ENCODE data around the gene ITPR3. TPM values are rescaled to one million over a fixed set of nuclear protein-coding genes. Genes with fewer than 3 reads are reported as not detected.
"Not testable (repeated sequence)": the region's sequence is repeated elsewhere in the genome, so short reads cannot be mapped to it uniquely, and the experiment has no call there.

ITPR3 gene
- total RNA-seq, 1 donor from 2014 or later = 6.7 TPM

DNA sequence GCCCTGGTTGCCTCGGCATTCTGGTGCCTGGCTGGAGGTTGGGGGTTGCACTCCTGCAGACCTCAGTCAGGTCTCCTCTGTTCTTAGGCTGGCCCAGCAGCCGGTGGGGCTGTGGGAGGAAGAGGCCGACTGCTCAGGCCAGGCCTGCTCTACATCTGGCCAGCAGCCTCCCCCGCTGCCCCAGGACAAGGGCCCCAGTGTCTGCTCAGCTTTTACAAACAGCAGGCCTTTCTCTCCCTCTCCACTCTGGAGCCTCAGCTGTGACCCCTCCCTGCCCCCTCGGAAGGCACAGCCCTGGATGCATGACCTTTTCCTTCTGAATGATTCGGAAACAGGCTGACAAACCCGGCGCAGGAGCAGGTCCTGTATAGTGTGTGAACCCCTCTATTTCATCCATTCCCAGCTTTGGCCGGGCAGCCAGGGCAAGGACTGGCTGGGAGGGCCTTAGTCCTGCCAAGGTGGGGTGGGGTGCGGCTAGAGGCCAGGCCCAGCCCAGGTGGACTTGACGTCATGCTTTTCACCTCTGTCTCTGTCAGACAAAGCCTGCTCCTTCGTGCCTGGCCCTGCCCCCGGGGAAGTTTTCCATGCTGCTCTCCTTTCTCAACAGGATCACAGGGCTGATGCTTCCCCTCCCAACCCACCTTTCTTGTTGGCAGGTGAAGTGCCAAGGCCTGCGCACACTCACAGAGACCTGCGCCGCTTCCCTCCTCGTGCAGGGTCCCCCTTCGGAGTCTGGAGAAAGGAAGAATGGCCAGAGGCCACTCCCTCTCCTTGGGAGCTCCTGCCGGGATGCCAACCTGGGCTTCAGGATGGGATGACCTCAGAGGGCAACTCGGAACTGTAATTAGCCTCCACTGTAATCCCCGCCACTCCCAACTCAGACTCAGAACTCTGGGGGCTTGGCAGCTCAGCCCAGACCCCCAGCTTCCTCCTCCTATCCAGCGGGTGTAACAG is 10.1 kb upstream of the ITPR3 start:
- no peak for DNase-seq (ENCODE audit: low read depth in 2 of 2)

DNA sequence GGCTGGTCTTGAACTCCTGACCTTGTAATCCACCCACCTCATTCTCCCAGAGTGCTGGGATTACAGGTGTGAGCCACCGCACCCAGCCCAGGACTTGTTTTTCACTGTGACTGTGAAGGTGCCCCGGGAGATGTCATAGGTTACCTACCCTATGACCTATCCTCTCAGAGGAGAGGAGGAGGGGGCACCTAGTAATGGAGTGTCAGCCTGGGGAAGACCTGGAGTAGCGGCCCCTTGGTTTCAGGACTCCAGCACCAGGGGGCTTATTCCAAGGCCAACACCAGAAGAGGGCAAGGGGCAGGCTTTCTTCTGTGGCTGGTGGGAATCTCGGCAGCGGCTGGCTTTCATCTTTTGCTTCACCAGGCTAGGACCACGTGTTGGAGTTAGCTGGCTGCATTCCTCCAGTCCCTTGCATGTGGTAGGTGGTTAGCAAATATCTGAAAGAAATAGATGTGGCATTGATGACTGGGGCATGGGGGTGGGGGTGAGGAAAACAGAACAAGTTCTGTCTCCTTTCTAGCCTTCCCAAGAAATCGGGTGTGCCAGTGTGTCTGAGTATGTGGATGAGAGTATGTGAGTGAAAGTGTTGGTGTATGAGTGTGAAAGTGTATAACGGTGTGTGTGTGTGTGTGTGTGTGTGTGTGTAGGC is 7.9 kb upstream of the ITPR3 start:
- no peak for DNase-seq (ENCODE audit: low read depth in 2 of 2)

DNA sequence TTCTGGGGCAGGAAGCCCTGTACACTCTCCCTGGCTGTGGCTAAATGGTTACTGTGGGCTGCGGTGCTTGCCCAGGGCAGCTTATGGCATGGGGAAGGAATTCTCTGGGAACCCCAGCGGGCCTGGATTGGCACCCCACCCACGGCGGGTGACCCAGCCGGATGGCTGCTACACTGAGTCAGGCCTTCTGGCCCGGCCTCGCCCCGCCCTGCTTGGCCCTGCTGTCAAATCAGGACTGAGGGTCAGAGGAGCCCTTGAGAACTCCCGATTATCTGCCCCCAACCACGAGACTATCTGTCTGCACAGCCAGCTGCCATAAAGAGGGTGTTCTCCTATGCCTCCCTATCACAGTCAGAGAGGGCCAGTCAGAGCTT is 7.3 kb upstream of the ITPR3 start:
- DNase-seq (ENCODE audit: low read depth in 2 of 2) = peak in 1 of 2 donors; percentile 76

DNA sequence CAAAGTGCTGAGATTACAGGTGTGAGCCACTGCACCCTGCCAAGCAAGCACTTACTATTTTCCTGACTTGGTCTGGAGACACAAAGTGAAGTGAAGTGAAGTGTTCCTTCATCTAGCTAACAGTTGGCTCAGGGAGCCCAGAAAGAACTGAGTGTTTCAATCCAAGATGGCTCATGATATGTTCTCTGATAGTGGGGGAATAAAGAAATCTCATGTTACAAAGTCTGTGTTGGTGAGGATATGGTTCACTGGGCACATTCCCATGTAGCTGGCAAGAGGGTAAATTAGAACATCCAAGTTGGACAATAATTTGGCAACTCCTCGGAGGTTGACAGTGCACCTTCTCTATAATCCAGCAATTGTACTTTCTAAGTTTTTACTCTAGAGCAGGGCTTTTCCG is 5.0 kb upstream of the ITPR3 start:
- DNase-seq (ENCODE audit: low read depth in 2 of 2) = no peak

DNA sequence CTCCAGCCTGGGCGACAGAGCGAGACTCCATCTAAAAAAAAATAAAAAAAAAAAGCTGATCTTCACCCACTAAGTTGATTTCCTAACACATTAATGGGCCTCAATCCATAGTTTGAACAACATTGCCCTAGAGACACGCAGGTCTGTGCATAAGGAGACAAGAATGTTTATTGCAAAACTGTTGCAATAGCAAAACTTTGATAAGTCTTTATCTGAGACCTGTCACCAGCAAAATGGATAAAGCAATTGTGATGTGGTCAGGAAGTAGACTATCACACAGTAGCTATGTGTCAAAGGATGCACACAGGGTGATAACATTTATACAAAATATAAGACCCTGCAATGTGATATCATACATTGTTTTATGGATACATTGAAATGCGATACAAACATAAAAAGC is 4.2 kb upstream of the ITPR3 start:
- no peak for DNase-seq (ENCODE audit: low read depth in 2 of 2)

DNA sequence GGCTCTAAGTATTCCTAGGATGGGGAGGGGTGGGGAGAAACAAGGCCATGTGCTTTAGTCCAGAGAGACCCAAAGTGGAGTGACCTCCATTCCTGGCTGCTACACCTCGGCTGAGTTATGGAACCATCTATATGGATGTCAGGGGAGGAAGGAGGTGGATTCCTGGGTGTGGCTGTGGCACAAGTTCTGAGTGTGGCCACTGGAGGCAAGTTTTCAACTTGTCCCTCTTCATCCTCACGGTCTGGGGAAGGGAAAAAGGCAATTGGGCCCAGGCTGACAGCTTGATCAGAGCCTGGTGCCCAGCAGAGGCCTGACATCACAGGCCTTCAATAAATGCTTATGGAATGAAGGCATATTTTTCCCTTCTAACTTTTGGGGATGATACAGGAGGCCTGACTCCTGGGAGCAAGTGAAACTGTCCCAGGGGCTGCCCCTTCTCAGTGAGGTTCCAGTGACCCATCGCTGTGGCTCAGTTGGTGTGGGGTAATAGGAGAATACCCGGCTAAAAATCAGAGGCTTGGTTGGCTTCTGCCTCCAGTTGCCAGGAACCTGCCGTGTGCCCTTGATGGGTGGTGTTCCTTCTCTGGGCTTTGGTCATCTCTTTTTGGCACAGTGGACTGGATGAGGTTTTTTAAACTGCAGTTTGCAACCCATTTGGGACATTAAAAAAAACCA is 1.8 kb upstream of the ITPR3 start:
- no peak for DNase-seq (ENCODE audit: low read depth in 2 of 2)

DNA sequence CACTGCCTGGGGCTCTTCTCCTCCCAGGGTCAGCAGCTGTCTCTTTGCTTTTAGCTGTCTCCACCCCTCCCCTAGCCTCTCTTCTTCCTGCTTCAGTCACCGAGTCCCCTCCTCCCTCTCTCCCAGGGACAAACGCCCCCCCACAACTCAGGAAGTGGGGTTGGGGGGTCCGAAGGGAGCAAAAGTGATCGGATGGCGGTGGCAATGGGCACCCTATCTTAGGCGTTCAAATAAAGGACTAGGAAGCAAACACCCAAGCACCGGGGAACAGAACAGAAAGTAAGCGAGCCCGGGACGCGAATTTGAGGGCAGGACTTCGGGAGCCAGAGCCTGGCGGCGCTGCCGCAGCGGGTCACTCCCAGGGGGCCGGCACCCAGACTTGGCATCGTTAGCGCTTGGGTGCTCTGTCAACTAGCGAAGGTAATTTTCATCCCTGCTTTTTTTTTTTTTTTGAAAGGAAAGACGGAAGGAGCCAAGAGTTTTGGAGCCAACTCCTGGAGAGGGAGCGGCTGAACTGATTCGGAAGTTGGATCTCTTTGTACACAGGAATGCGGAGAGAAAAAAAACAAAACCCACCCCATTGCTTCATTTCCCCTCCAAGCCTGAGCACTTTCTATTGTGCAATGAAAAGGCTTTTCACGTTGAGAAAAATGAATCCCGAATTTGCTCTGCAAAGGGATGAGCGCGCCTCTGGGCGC is 815 bp upstream of the ITPR3 start:
- DNase-seq (ENCODE audit: low read depth in 2 of 2) = peak; percentile 59 to 62

DNA sequence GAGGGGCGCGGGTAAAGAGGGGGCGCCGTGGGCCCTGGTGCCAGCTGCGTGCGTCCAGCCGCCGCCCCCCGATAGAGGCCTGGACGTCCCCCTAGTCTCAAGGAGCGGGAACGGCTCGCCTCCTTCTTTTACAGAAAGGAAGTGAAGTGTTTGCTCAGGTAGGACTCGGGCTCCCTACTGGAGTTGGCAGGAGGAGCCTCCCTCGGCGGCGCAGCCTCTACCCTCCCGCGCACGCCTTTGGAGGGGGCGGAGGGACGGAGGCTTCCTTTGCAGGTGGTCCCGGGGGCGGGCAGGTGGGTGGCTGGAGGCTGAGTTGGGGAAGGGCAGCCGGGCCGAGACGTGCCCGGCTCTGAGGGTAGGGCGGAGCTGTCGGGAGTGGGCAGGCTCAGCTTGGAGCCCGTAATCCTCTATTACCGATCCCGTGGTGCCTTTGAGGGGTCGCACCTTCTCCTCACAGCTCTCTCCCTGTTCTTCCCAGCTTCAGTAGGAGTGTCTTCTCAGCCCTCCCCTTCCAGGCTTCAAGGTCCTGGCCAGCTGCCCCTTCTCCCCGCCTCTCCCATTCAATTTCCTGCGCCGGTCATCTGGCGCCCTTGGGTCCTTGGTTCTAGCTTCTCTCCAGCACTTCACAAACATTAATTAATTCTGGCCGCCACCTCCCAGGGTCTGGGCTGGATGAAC is 728 bp downstream of the ITPR3 start:
- DNase-seq (ENCODE audit: low read depth in 2 of 2) = peak in 1 of 2 donors; percentile 46

DNA sequence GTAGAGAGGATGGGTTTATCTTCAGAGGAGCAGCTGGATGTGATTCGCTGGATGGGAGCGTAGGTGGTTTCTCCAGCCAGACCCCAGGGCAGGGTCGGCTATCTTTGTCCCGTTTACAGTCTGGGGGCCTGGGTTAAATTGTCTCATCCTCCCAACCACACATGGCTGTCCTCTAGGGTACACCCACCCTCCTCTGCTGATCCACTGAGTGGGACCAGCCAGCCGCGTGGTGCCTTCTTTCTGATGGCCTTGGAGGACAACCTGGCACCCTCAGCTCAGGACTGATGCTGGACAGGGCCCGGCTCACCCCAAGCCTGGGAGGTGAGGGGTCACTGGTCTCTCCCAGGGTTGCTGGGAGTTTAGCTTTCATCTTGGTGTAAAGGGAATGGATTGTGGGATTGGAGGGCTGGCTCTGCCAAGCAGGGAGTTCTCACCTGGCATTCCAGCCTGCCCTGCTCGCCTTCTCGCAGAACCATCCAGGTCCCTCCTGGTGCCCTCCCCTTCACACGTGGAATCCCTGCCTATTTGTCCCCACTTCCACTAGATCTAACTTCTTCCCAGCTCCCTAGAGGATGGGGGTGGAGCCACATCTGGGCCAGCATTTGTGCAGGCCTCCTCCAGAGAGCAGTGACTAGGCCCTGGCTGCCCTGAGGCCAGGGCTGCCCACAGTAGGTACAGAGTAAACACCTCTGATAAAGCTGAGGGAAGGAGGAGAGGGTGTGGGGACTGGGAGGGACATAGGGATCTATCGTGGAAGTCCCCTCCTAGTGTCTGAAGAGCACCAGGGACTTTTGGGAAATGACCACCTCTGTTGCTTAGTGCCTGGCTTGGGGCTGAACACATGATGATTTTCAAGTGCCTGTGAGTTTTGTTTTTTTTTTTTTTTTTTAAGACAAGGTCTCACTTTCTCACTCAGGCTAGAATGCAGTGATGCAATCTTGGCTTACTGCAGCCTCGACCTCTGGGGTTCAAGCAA is 1.6 kb downstream of the ITPR3 start:
- peak in 1 of 2 donors; percentile 31 for DNase-seq (ENCODE audit: low read depth in 2 of 2)

DNA sequence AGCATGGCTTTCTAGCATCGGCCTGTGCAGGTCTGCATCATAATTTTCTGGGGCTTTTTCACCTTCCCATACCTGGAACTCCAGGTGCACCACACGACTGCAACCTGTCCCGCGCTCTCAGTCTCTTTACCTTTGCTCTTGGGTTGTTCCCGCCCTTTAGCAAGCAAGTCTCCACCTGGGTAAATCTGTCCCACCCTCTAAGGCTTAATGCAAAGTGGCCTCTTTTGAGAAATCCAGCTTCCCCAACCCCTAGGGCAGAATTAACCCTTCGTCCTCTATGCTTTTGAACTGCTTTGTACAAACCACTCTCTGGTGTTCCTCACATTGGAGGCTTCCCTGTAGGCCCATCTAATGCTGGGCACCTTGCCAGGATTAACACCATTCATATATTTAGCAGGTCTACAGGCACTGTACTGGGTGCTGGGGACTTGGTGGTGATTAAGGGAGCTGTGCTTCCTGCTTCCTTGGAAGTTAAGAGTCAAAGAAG is 2.8 kb downstream of the ITPR3 start:
- DNase-seq (ENCODE audit: low read depth in 2 of 2) = peak in 1 of 2 donors; percentile 58

DNA sequence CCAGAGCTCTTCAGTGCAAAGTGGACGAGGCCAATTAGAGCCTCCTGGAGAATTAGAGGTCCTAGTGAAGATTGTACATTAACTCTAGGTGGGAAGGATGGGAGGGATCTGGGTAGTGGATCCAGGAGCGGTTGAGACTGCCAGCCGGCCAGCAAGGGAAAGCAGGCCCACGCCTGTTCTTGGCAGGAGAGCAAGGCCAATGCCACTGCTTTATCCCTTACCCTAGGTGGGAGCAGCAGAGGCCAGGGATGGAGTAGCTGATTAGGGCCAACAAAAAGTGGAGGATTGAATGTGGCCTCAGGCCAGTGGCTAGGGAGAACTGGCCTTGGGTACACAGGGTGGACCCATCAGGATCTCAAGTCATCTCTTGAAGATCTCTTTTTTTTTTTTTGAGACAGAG is 3.7 kb downstream of the ITPR3 start:
- no peak for DNase-seq (ENCODE audit: low read depth in 2 of 2)

DNA sequence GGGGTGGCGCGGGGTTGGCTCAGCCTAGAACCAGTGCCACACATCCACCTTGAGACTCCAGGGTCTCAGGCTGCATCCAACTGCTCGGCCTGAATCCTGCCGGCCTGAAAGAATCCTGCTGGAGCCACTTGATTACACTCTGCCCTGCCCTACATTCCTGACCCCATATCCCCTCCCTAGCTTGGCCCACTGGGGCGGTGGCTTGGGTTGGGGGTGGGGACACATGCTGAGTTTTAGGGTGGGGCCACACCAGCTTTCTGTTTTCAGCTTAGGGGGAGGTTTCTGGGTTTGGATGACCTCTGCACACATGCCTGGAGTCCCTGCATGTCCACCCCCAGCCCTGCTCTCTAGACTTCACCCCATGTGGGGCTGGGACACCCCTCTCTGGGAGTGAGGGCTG is 6.8 kb downstream of the ITPR3 start:
- no peak for DNase-seq (ENCODE audit: low read depth in 2 of 2)

DNA sequence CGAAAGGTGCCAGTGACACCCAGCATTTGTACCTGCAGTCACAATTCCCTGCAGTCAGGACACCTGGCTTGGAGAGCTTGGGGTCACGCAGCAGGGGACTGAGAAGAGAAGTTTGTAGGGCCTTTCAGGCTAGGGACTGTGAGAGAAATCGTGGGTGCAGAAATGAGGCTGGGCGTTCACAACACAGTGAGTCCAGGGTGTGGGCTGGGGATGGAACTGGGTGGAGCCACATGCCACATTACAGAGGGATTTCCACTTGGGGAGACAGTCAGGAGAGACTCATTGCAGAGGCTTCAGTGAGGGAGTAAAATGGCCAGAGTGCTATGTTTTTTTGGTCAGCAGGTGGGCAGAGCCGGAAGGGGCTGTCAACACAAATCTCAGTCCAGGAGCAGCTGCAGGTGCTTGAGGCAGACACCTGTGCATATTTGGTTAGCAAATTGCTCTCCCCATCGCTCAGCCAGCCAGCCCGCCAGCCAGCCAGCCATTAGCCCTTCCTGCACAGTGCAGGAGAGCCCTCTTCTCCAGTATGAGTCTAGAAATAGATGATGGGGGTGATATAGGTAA is 7.4 kb downstream of the ITPR3 start:
- no peak for DNase-seq (ENCODE audit: low read depth in 2 of 2)

DNA sequence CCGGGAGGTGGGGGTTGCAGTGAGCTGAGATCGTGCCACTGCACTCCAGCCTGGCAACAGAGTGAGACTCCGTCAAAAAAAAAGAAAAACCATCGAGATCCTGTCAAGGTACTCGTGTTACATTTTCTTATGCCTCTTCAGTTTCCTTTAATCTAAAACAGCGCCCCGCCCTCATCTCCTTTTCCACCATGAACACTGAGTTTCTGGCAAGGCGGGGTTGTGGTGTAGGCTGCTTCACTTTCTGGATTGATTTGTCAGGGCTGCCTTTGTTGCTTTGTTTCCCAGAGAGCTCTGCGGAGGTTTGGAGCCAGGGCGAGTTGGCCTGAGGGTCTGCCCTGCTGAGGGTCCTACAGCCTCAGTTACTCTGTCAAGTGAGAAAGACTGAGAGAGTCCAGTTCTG is 8.9 kb downstream of the ITPR3 start:
- no peak for DNase-seq (ENCODE audit: low read depth in 2 of 2)

DNA sequence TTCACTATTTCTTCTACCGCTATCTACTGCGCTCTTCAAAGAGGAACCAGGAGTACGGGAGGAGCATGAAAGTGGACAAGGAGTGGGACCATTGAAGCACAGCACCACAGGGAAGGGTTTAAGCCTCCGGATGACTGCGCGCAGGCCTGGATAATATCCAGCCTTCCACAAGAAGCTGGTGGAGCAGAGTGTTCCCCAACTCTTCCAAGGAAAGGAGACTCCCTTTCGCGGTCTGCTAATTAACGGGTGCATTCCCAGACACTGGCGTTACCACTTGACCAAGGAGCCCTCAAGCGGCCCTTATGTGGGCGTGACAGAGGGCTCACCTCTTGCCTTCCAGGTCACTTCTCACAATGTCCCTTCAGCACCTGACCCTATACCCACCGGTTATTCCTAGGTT is 10.4 kb downstream of the ITPR3 start:
- DNase-seq (ENCODE audit: low read depth in 2 of 2) = not testable (repeated sequence)

DNA sequence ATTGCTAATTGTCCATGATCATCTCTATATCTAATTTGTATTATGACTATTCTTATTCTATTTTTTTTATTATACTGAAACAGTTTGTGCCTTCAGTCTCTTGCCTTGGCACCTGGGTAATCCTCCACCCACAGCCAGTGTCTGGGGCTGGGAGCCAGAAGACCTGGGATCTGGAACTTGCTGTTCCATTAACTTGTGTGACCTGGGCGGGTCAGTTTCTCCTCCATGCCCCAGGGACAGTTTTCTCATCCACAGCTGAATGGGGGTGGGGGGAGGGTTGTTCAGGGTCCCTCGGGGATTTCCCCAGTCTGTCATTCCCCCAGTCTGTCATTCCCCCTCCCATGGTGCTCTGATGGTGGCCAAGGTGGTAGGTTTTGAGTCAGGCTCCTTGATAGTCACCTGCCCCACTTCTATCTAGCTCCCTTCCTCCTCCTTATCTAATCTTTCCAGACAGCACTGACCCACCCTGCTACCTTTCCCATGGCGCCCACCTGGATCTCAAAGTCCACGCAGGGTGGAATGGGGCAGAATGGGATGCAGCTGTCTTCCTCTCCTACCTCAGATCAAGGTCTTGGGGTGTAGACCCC is 10.9 kb downstream of the ITPR3 start:
- DNase-seq (ENCODE audit: low read depth in 2 of 2) = no peak

DNA sequence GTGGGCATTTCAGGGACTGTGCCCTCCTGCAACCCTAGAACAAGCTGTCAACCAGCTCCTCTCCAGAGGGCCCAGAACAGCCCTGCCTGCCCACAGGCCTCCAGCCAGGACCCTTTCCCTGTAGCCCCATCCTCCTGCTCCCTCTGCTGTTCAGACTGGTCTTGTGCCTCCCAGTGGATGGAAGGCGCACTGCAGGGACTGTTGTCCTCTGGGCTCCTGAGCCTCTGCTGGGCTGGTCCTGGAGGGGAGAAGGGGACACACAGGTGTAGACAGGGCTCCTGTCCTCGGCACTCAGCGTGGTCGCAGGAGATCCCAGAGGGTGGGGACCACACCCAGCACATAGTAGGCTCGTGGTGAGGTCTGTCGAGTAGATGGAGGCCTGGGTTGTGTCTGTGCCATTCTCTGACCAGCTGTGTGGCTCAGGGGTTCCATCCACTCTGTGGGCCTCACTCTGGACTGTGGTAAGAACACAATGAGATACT is 11.5 kb downstream of the ITPR3 start:
- DNase-seq (ENCODE audit: low read depth in 2 of 2) = peak; percentile 66 to 69

DNA sequence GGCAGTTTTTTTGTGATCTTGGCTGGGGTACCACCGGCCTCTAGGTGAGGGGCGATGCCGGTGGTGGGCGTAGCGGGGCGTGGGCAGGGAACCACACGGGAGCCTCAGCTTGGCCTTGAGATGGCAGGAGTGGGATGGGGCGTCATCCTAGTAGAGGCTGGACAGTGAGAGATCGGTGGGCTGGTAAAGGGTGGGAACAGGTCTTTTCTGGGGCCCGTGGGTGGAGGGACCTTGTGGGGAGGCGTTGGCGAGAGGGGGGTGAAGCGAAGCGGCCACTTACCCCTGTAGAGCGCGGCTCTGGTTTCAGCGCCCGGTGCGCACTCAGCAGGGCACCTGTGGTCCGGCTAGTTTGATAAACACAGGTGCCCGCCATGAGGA is 12.0 kb downstream of the ITPR3 start:
- DNase-seq (ENCODE audit: low read depth in 2 of 2) = no peak
